BLaER1 treated with 17β-estradiol and CSF1 and Interleukin-3, amounts not matched to agents 10 nM and 100 nM (cell line): ENCODE results near the gene PCDHA13.
"Not testable (repeated sequence)": the region's sequence is repeated elsewhere in the genome, so short reads cannot be mapped to it uniquely, and the experiment has no call there.

Source experiments
- H3K27ac ChIP-seq, 11 experiments: shearing (Covaris generic); formaldehyde crosslinking; 2 replicates each; pipeline ENCODE4 v1.8.1; 2022
- H3K27me3 ChIP-seq, 11 experiments: shearing (Covaris generic); formaldehyde crosslinking; 2 replicates each; pipeline ENCODE4 v1.8.1; 2022
- H3K36me3 ChIP-seq, 11 experiments: shearing (Covaris generic); formaldehyde crosslinking; 2 replicates each; pipeline ENCODE4 v1.8.1; 2022
- H3K4me1 ChIP-seq, 10 experiments: shearing (Covaris generic); formaldehyde crosslinking; 2 replicates each; pipeline ENCODE4 v1.8.1; 2022
- H3K4me2 ChIP-seq, 11 experiments: shearing (Covaris generic); formaldehyde crosslinking; 2 replicates each; pipeline ENCODE4 v1.8.1; 2022
- H3K4me3 ChIP-seq, 10 experiments: shearing (Covaris generic); formaldehyde crosslinking; 2 replicates each; pipeline ENCODE4 v1.8.1; 2022
- H3K9ac ChIP-seq, 11 experiments: shearing (Covaris generic); formaldehyde crosslinking; 2 replicates each; pipeline ENCODE4 v1.8.1; 2022
- H3K9me3 ChIP-seq, 11 experiments: shearing (Covaris generic); formaldehyde crosslinking; replicated peaks in 1 of 11; 2 replicates each; pipeline ENCODE4 v1.8.1; 2022
- H4K20me1 ChIP-seq, 11 experiments: shearing (Covaris generic); formaldehyde crosslinking; 2 replicates each; pipeline ENCODE4 v1.8.1; 2022
- Cebpa-rat ChIP-seq, 11 experiments: shearing (Covaris generic); IDR thresholded peaks; 2 replicates each; pipeline ENCODE4 v1.8.1; 2022

PCDHA13 gene, protein sequence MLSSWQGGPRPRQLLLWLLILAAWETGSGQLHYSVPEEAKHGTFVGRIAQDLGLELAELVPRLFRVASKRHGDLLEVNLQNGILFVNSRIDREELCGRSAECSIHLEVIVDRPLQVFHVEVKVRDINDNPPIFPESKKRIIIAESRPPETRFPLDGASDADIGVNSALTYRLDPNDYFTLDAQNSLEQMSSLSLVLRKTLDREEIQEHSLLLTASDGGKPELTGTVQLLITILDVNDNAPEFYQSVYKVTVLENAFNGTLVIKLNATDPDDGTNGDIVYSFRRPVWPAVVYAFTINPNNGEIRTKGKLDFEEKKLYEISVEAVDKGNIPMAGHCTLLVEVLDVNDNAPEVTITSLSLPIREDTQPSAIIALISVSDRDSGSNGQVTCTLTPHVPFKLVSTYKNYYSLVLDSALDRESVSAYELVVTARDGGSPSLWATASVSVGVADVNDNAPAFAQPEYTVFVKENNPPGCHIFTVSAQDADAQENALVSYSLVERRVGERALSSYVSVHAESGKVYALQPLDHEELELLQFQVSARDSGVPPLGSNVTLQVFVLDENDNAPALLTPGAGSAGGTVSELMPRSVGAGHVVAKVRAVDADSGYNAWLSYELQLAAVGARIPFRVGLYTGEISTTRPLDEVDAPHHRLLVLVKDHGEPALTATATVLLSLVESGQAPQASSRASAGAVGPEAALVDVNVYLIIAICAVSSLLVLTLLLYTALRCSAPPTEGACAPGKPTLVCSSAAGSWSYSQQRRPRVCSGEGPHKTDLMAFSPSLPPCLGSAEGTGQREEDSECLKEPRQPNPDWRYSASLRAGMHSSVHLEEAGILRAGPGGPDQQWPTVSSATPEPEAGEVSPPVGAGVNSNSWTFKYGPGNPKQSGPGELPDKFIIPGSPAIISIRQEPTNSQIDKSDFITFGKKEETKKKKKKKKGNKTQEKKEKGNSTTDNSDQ

DNA sequence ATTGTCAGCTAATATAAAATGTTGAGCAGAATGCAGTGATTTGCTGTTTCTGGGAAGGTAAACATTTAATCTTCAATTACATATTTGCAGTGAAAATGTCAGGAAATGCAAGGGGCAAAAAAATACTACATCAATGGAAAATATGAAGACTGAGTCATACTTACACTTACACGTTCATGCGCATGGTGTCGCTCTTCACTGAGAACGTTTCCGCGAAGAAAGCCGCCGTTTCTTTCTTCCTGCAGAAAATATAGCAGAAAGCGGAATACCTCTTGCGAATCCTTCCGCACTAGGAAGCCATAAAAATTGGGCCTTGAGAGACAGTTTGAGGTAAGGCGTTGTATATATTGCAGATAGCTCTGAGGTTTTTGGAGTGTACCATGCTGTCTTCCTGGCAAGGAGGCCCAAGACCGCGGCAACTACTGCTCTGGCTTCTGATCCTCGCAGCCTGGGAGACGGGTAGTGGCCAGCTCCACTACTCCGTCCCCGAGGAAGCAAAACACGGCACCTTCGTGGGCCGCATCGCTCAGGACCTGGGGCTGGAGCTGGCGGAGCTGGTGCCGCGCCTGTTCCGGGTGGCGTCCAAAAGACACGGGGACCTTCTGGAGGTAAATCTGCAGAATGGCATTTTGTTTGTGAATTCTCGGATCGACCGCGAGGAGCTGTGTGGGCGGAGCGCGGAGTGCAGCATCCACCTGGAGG lies at the start of gene PCDHA13:
PCDHA13 (plus strand) TSS at position 236 of the 702 bp plus-strand sequence; CDS start at position 381, 145 bp downstream.
- Histone ChIP-seq H3K4me3 (no peak within 1 kb of the TSS), H3K27me3 (no peaks in the 10 kb centered on the region), H3K4me2 (no peak within 1 kb of the TSS), H3K36me3 (no peaks in the 10 kb centered on the region), H3K9me3 (peaks cover 35 to 40% (median 37%) of the 10 kb centered on the region in 11 experiments), H3K4me1 (no peaks in the 10 kb centered on the region), H4K20me1 (no peaks in the 10 kb centered on the region), H3K27ac (no peak within 1 kb of the TSS), H3K9ac (no peak within 1 kb of the TSS)
- TF ChIP-seq Cebpa-rat (IDR thresholded peaks at IDR 0.05): no peak

DNA sequence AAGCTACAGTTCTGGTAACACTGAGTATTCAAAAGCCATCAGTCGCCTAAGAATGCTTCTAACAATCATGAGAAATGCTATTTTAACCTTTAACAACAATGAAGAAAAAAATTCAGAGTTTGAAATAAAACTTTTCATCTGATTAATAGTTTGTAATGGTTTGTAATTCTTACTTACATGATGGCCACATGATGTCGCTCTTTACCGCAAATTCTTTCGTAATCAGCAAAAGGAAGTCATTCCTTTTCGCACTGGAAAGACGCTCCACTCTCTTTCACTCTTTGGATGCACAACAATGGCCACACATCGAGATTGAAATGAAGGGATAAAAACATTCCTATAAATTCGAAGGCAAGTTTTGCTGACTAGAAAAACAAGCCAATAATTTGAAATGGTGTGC lies 47.9 kb upstream of the PCDHA13 start, which contains the start of gene PCDHA7:
PCDHA7 (plus strand) TSS at position 277 of the 400 bp plus-strand sequence; CDS start at position 392, 115 bp downstream.
- H3K27me3 ChIP-seq: no peaks in the 10 kb centered on the region

DNA sequence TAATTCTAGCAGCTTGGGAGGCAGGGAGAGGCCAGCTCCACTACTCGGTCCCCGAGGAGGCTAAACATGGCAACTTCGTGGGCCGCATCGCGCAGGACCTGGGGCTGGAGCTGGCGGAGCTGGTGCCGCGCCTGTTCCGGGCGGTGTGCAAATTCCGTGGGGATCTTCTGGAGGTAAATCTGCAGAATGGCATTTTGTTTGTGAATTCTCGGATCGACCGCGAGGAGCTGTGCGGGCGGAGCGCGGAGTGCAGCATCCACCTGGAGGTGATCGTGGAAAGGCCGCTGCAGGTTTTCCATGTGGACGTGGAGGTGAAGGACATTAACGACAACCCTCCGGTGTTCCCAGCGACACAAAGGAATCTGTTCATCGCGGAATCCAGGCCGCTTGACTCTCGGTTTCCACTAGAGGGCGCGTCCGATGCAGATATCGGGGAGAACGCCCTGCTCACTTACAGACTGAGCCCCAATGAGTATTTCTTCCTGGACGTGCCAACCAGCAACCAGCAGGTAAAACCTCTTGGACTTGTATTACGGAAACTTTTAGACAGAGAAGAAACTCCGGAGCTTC lies 47.4 kb upstream of the PCDHA13 start:
- H3K4me3 ChIP-seq, H4K20me1 ChIP-seq, H3K9ac ChIP-seq, H3K36me3 ChIP-seq, H3K4me2 ChIP-seq, H3K4me1 ChIP-seq, H3K27me3 ChIP-seq, H3K27ac ChIP-seq: not testable (repeated sequence)
- H3K9me3 ChIP-seq: peaks cover 28 to 33% (median 31%) of the 10 kb centered on the region in 11 experiments

More for the DNA sequence above, 47.9 kb upstream of the PCDHA13 start, which contains the start of gene PCDHA7:
- TF ChIP-seq Cebpa-rat (IDR thresholded peaks at IDR 0.05): no peak
- H3K4me1 ChIP-seq: no peaks in the 10 kb centered on the region
- H3K9ac ChIP-seq: no peak within 1 kb of the TSS
- H3K36me3 ChIP-seq: no peaks in the 10 kb centered on the region
- H3K9me3 ChIP-seq: peaks cover 33 to 39% (median 36%) of the 10 kb centered on the region in 11 experiments
- no peak within 1 kb of the TSS; a peak in 1 of 22 replicates for H3K4me2 ChIP-seq
- H3K27ac ChIP-seq: no peak within 1 kb of the TSS
- no peak within 1 kb of the TSS for H3K4me3 ChIP-seq
- no peaks in the 10 kb centered on the region for H4K20me1 ChIP-seq

DNA sequence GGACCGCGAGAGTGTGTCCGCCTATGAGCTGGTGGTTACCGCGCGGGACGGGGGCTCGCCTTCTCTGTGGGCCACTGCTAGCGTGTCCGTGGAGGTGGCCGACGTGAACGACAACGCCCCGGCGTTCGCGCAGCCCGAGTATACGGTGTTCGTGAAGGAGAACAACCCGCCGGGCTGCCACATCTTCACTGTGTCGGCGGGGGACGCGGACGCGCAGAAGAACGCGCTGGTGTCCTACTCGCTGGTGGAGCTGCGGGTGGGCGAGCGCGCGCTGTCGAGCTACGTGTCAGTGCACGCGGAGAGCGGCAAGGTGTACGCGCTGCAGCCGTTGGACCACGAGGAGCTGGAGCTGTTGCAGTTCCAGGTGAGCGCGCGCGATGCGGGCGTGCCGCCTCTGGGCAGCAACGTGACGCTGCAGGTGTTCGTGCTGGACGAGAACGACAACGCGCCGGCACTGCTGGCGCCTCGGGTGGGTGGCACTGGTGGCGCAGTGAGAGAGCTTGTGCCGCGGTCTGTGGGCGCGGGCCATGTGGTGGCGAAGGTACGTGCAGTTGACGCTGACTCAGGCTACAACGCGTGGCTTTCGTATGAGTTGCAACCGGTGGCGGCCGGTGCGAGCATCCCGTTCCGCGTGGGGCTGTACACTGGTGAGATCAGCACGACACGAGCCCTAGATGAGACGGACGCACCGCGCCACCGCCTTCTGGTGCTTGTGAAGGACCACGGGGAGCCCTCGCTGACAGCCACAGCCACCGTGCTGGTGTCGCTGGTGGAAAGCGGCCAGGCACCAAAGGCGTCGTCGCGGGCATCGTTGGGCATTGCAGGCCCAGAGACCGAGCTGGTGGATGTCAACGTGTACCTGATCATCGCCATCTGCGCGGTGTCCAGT lies 46.1 kb upstream of the PCDHA13 start:
- TF ChIP-seq Cebpa-rat (IDR thresholded peaks at IDR 0.05): no peak
- Histone ChIP-seq H3K9me3 (peaks cover 20 to 24% (median 23%) of the 10 kb centered on the region in 11 experiments), H3K27me3 (no peaks in the 10 kb centered on the region), H3K9ac (no peak overlapping the region), H4K20me1 (no peaks in the 10 kb centered on the region), H3K36me3 (no peaks in the 10 kb centered on the region), H3K27ac (no peak overlapping the region), H3K4me2 (no peak overlapping the region), H3K4me3 (no peak overlapping the region), H3K4me1 (no peaks in the 10 kb centered on the region)

DNA sequence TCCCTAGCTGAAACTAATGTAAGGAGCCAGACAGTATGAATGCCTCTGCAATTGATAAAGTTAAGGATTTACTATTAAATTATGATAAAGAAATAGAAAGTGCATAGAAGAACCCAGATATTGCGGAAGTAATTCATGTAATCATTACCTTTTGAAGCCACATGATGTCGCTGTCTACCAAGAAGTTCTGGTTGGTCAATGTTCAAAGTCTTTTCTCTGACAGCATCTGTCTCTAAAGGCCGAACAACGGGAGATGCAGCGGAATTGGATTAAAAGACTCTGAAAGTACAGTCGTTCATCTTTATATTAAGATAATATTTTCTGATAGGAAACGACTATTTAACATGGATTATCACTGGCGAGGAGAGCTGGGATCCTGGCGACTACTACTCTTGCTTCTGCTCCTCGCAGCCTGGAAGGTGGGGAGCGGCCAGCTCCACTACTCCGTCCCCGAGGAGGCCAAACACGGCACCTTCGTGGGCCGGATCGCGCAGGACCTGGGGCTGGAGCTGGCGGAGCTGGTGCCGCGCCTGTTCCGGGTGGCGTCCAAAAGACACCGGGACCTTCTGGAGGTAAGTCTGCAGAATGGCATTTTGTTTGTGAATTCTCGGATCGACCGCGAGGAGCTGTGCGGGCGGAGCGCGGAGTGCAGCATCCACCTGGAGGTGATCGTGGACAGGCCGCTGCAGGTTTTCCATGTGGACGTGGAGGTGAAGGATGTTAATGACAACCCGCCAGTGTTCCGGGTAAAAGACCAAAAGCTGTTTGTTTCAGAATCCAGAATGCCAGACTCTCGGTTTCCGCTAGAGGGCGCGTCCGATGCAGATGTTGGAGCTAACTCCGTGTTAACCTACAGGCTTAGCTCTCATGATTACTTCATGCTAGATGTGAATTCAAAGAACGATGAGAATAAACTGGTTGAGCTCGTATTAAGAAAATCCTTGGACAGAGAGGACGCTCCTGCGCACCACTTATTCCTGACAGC lies 40.7 kb upstream of the PCDHA13 start, which contains the start of gene PCDHA8:
PCDHA8 (plus strand) TSS at position 210 of the 985 bp plus-strand sequence; CDS start at position 345, 135 bp downstream.
- Histone ChIP-seq H3K9ac (no peak within 1 kb of the TSS), H3K36me3 (no peaks in the 10 kb centered on the region), H3K9me3 (peaks cover 18 to 38% (median 27%) of the 10 kb centered on the region in 11 experiments), H4K20me1 (no peaks in the 10 kb centered on the region), H3K4me3 (no peak within 1 kb of the TSS), H3K4me2 (no peak within 1 kb of the TSS), H3K27me3 (no peaks in the 10 kb centered on the region), H3K4me1 (no peaks in the 10 kb centered on the region), H3K27ac (no peak within 1 kb of the TSS)
- TF ChIP-seq Cebpa-rat (IDR thresholded peaks at IDR 0.05): no peak

DNA sequence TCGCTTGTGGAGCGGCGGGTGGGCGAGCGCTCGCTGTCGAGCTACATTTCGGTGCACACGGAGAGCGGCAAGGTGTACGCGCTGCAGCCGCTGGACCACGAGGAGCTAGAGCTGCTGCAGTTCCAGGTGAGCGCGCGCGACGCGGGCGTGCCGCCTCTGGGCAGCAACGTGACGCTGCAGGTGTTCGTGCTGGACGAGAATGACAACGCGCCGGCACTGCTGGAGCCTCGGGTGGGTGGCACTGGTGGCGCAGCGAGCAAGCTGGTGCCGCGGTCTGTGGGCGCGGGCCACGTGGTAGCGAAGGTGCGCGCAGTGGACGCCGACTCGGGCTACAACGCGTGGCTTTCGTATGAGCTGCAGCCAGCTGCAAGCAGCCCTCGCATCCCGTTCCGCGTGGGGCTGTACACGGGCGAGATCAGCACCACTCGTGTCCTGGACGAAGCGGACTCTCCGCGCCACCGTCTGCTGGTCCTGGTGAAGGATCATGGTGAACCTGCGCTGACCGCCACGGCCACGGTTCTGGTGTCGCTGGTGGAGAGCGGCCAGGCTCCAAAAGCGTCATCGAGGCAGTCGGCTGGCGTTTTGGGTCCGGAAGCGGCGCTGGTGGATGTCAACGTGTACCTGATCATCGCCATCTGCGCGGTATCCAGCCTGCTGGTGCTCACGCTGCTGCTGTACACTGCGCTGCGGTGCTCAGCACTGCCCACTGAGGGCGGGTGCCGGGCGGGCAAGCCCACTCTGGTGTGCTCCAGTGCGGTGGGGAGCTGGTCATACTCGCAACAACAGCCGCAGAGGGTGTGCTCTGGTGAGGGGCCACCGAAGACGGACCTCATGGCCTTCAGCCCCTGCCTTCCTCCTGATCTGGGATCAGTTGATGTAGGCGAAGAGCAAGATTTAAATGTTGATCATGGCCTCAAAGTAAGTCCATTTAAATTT lies 38.9 kb upstream of the PCDHA13 start:
- H3K4me1 ChIP-seq: no peaks in the 10 kb centered on the region
- H3K4me2 ChIP-seq: no peak overlapping the region
- H3K9me3 ChIP-seq: peaks cover 15 to 41% (median 26%) of the 10 kb centered on the region in 11 experiments
- no peak for TF ChIP-seq Cebpa-rat (IDR thresholded peaks at IDR 0.05)
- H3K27ac ChIP-seq: no peak overlapping the region
- H3K9ac ChIP-seq: no peak overlapping the region
- H3K36me3 ChIP-seq: no peaks in the 10 kb centered on the region
- H3K4me3 ChIP-seq: no peak overlapping the region
- H3K27me3 ChIP-seq: no peaks in the 10 kb centered on the region
- no peaks in the 10 kb centered on the region for H4K20me1 ChIP-seq

DNA sequence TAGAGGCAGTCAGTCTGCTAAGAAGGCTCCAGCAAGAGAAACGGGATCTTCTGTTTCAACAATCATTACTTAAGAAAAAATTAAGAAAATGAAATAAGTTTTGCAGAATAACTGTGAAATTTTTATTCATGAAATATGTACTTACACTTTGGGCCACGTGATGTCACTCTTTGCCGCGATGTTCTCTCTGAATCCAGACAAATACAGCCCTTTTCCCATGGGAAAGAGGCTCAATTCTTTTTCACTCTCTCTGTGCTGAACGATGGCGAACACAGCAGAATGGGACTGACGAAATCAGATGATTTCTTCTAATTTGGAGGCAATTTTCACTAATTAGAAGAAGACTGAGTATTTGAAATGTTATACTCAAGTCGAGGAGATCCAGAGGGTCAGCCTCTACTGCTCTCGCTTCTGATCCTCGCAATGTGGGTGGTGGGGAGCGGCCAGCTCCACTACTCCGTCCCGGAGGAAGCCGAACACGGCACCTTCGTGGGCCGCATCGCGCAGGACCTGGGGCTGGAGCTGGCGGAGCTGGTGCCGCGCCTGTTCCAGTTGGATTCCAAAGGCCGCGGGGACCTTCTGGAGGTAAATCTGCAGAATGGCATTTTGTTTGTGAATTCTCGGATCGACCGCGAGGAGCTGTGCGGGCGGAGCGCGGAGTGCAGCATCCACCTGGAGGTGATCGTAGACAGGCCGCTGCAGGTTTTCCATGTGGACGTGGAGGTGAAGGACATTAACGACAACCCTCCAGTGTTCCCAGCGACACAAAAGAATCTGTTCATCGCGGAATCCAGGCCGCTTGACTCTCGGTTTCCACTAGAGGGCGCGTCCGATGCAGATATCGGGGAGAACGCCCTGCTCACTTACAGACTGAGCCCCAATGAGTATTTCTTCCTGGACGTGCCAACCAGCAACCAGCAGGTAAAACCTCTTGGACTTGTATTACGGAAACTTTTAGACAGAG lies 33.5 kb upstream of the PCDHA13 start, which contains the start of gene PCDHA9:
PCDHA9 (plus strand) TSS at position 244 of the 964 bp plus-strand sequence; CDS start at position 358, 114 bp downstream.
- not testable (repeated sequence) for H3K4me3 ChIP-seq, H3K4me2 ChIP-seq

DNA sequence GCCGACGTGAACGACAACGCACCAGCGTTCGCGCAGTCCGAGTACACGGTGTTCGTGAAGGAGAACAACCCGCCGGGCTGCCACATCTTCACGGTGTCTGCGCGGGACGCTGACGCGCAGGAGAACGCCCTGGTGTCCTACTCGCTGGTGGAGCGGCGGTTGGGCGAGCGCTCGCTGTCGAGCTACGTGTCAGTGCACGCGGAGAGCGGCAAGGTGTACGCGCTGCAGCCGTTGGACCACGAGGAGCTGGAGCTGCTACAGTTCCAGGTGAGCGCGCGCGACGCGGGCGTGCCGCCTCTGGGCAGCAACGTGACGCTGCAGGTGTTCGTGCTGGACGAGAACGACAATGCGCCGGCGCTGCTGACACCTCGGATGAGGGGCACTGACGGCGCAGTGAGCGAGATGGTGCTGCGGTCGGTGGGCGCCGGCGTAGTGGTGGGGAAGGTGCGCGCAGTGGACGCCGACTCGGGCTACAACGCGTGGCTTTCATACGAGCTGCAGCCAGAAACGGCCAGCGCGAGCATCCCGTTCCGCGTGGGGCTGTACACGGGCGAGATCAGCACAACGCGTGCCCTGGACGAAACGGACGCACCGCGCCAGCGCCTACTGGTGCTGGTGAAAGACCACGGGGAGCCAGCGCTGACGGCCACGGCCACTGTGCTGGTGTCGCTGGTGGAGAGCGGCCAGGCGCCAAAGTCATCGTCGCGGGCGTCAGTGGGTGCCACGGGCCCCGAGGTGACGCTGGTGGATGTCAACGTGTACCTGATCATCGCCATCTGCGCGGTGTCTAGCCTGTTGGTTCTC lies 31.9 kb upstream of the PCDHA13 start:
- H3K27ac ChIP-seq, H3K4me3 ChIP-seq, H3K9ac ChIP-seq, H3K4me2 ChIP-seq, H3K4me1 ChIP-seq, H3K36me3 ChIP-seq, H4K20me1 ChIP-seq, H3K27me3 ChIP-seq: not testable (repeated sequence)
- H3K9me3 ChIP-seq: peaks cover 21 to 40% (median 28%) of the 10 kb centered on the region in 11 experiments

More for the DNA sequence above, 33.5 kb upstream of the PCDHA13 start, which contains the start of gene PCDHA9:
- not testable (repeated sequence) for H3K9ac ChIP-seq, H4K20me1 ChIP-seq, H3K4me1 ChIP-seq, H3K27me3 ChIP-seq, H3K27ac ChIP-seq, H3K36me3 ChIP-seq
- peaks cover 24 to 47% (median 29%) of the 10 kb centered on the region in 11 experiments for H3K9me3 ChIP-seq
